ENCODE results near the gene ATP7B.

Gene ATP7B

DNA sequence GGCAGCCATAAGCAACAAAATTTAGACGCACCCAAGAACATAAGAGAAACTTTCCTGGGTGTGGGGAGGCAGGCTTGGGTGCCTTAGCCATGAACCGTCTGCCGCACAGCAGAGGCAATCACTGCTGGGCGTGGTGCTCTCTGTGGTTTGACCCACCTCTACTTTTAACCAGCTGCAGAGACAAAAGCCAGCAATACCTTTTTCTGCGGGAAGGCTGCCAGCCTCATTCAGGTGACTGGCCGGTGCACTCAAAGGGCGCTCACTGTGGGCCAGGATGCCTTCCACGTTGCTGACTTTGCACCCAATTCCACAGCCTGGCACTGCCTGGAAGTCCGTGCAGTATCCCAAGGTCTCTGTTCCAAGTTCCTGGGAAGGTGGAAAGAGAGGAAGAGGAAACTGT lies 69.1 kb downstream of the ATP7B start:
- no peak for DNase-seq

DNA sequence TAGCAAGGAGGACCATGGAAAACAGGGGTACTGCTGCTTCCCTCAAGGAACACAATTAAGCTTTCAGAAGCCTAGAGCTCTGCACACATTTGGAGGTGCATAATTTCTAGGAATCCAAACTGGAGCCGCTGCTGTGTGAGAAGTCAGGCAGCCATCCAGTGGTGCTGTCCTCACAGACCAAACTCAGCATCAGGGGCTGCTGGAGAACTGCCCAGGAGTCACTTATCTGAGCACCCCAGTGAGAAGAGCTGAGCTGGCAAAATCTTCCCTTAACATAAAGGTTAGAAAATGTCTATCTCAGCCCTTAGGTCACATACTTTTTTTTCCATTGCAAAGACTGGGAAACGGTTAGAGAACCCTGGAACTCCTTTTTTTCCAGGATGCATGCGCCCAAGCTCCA lies 72.8 kb downstream of the ATP7B start:
- DNase-seq: peak; percentile 65

DNA sequence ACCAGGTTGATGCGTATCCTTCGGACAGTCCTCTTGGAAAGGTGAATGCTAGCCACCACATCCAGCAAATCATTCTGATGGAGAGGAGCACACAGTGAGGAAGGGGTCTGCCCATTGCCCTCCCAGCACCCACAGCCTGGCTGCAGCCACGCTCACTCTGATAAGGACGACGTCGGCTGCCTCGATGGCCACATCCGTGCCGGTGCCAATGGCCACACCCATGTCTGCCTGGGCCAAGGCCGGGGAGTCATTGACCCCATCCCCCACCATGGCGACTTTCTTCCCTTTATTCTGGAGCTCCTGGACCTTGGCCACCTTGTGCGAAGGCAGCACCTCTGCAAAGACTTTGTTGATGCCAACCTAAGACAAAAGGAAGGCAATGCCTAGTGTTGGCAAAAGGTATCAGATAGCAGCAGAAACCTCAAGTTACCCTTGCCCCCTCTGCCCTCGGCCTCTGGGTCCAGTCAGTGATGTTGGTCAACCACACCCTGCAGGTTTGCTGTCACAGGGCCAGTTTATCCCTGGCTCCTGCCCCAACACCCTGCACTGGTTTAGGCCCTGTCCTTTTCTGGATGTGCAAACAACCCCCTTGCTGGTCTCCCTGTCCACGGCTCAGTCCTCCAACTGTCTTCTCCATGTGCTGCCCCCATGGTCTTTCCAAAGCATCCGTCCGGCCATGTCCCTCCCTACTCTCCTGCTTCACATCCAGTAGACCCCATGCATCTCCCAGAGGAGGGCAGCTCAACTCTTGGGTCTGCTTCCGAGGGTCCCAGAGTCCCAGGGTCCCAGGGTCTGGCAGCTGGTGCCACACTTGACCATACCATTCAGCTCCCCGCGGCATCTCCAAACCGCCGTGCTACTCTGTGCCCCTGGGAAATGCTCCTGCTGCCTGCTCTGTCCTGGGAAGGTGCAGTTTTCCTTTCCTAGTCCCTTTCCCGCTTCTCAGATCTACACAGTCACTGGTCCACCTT lies 73.6 kb downstream of the ATP7B start:
- DNase-seq: no peak

DNA sequence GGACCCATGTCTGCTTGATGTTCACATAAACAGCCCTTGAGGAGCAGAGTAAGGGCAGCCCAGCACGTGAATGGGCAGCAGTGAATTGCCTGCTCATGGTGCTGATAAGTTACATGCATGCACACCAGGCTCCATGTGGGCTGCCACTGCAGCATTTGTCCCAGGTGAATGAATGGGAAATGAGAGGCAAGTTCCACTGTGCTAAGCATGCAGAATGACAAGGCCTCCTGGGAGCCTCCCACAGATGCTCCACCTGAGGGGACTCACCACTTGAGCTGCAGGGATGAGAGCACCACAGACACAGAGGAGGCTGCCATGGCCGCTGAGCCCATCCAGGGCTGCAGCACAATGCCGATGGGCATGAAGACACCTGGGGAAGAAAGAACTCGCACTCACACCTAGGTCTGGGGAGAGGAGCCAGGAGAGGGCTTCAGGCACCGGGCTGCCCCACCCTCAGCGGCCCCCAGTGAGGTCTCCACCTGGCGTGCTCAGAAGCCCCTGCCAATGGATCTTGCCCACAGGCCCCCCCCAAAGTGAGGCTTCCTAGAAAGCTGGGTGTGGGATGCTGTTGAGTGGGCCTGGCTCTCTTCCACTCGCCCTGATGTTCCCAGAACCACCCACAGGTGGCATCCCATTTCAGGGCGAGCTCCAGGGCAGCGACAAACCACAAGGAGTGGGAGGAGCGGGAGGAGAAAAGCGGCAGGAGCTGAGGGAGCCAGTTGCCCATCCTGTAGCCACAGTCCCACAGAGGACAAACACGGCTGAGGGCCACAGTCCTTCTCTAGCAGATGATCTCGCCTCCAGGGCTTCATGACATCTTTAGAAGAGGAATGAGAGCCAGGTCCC lies 75.7 kb downstream of the ATP7B start:
- peak; percentile 49 for DNase-seq

DNA sequence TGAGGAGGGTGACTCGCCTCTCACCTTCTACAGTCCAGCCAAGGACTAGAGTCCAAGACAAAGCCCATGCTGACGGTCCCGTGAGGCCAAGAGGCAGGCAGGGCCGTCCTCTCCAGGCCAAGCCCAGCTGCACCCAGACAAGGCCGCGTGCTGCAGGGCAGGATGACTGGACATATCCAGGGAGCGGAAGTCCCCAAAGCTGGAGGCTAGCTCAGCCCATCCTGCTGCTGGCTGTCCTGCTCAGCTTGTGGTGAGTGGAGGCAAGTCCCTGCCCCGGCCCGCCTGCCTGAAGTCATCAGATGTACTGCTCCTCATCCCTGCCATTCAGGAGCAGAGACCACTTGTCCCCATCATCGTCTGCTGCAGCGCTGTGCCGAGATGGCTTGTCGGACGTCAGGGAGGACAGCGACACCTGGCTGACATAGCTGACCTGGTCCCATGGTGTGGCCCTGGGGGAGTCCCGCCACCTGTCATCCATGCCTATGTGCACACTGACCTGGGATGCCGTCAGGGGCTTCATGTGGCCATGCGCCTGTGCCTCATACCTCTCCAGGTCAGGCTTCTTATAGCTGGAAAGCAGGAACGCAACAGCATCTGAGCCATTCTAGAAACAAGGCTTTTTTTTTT lies 76.7 kb downstream of the ATP7B start:
- DNase-seq: no peak

DNA sequence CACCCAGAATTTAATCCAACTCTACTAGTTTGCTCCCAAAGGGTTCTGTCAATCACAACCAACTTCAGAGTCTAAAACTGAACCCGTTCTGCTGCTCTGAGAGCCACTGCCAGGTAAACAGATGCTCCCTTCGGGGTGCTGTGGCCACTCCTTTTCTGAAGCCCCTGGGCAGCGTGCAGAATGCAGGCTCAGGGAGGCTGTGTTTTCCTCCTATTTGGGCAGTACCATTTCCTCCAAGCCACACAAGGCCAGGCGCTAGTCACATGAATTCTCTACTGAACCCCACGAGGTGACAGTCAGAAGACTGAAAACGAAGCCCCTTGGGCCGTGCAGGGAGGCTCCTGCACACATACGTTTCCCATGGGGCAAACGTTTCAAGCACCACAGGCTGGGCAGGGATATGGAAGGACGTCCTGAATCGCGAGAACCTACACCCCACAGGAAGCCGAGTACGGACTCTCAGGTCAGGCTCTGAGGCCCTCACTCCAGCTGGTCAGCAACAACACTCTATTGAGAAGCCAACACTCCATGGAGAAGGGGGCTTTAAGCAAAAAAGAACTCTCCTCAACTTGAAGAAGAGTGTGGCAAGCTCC lies 77.7 kb downstream of the ATP7B start:
- no peak for DNase-seq

DNA sequence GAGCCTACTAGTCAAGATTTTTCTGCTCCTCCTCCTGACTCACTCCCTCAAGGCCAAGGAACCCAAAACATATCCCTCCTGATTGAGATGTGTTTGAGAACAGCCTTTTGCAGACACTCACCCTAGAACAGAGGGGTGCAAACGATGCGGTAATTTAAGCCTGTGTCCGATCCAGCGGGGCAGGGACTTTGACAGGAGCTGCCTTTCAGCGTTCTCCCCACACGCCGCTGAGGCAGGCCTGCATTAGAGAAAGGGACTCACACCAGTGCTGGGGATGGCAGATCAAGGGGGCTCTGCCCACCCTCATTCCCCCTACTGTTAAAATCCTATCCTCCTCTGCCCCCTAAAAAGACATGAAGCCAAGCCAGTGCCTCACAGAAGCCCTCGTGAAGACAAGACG lies 79.0 kb downstream of the ATP7B start:
- no peak for DNase-seq

DNA sequence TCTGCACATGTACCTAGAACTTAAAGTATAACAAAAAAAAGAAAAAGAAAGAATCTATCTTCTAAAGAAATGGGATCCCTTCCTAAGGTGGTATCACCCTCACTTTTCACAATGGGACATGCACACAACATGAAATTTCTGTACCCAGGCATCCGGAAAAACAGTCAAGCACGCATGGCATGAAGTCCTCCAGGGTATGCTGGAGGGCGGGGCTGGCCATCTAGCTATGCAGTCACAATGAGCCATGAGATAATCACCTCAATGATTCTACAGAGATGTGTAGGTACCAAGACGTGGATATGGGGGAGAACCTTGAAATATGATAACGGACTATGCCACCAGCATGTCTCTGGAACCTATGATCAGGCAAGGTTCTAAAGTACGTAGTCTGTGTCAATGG lies 79.6 kb downstream of the ATP7B start:
- no peak for DNase-seq

DNA sequence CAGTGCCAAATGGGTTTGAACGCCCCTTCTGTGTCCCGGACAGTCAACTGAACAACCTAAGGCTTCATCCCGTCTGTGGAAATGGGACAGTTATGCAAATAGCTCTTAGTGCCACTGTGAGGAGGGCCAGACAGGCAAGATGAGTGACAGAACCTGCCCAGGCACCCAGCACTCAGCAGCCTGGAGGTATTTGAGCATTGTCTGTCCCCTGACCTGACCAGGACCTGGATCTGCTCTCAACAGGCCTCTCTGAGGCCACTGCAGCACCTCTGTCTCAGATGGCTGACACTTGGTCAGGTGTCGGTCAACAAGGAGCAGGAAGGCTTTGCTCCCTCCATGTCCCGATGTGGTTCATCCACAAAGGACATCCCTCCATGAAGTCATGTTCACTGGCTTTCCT lies 81.6 kb downstream of the ATP7B start:
- DNase-seq: no peak

DNA sequence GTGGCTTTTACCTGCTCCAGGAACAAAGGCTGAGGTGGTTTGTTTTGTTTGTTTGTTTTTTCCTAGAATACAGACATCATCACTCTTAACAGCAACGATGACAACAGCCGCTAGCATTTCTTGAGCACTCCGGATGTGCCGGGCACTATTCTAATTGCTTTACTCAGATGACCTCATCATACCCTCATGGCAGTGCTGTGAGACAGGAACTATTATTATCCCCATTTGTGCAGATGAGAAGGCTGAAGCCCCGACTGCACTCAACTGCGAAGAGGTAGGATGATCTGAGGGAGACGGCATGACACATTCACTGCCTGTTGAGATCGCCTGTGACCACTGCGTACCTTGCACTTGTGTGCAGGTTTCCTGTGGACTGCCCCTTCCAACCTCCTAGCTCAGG lies 83.0 kb downstream of the ATP7B start:
- no peak for DNase-seq

DNA sequence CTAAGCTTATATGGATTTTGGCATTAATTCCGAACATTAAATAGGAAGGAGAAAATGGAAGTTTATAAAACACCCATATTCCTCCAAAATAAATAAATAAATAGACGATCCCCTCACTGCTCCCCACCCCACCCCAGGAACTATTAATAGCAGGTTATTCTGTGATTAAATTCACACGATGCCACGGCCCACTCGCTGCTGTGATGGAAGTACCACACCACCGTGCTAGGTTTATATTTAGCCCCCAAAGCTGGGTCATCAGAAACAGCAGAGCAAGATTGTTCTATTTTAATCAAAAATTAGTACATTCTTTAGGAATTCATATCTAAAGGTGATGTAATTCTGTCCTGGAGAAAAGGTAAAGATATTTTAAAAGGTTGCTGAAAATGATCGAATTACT lies 84.1 kb downstream of the ATP7B start:
- DNase-seq: no peak

DNA sequence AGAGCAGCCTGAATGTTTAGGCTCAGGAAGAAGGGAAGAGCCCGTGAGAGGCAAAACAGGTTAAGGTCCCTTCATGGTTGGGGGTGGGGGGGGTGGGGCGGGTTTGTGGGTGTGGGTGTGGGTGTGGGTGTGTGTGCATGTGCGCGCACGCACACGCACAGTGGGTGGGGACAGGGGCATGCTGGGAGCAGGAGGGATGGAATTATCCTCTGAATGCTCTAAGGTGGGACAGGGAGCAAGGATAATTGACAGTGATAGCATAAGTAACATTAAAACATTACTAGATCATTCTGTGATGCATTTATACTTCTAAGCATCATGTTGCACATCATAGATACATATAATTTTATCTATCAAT lies 84.7 kb downstream of the ATP7B start:
- no peak for DNase-seq

DNA sequence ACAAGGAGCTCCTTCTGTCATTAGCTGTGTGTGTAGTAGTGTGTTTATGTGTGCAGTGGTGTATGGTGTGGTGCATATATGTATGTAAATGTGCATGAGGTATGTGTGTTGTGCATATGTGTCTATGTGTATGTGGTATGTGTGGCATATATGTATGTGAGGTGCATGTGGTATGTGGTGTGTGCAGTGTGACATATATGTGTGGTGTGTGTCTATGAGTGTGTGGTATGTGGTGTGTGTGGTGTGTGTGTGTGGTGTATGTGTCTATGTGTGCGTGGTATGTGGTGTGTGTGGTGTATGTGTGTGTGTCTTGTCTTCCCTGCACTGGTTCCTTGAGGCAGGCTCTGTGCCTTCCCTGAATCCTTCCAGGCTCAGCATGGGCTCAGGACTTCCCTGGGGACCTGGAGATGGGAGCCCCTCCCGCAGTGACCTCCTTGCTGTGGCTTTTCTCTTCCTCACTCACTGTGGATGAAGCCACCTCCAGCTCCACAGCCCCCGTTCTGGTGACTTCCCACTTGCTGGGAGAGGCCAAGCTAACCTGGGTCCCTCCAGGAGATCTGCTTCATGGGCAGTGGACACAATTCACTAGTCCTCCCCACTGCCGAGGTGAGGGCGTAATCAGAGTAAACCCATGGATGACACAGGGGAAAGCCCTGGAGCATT lies 85.3 kb downstream of the ATP7B start:
- DNase-seq: no peak

DNA sequence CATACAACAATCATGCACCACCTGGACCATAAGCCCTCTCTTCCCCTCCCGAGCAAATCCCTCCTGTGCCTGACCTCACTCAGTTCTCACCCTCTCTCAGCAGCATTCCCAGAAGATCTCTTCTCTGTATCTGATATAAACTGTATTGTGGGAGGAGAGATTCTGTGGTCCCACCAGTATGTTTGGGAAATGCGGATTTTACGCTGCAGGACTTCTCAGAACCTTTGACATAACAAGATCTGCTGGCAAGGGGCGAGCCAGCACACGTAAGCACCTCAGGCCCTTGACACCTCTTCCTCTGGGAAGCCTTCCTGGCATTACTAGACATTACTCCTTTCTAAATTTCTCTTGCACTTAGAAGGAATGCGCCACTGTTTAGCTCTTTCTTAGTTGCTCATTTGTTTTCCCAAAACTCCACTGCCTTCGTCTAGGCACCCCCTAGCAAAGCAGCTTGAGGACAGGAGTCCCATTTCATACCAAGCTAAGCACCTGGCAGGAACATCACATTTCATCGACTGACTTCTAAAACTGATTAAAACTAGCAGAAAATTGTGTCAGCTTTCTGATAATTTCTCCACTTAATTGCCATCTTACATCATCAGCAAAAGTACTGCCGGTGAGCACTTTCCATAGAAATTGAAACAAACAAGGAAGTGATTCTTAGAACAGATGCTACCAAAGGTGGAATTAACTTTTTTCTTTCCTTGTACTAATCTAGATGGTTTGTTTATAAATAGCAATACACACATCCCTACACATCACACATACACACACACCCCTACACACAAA lies 86.3 kb downstream of the ATP7B start:
- no peak for DNase-seq

DNA sequence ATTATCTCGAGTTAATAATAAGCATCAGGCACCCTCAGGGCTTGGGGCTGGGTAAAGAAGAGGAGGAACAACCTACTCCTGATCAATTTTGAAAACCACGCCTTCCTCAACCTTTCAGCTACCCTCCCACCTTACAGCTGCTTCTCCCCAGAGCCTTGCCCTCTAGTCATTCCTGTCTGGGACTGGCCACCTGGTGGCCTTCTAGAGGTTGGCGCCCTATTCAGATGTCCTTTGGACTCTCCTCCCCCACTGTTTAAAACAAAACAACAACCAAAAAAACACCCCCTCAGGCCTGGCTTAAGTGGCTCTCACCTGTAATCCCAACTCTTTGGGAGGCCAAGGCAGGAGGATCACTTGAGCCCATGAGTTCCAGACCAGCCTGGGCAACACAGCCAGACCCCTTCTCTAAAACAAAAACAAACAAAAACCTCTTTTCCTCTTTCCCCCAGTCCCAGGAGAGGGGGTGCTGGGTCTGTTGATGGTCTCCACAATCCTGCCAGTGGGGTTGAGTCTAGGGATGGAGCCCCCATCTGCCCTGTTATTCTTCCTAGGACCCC lies 87.2 kb downstream of the ATP7B start:
- peak; percentile 70 for DNase-seq

DNA sequence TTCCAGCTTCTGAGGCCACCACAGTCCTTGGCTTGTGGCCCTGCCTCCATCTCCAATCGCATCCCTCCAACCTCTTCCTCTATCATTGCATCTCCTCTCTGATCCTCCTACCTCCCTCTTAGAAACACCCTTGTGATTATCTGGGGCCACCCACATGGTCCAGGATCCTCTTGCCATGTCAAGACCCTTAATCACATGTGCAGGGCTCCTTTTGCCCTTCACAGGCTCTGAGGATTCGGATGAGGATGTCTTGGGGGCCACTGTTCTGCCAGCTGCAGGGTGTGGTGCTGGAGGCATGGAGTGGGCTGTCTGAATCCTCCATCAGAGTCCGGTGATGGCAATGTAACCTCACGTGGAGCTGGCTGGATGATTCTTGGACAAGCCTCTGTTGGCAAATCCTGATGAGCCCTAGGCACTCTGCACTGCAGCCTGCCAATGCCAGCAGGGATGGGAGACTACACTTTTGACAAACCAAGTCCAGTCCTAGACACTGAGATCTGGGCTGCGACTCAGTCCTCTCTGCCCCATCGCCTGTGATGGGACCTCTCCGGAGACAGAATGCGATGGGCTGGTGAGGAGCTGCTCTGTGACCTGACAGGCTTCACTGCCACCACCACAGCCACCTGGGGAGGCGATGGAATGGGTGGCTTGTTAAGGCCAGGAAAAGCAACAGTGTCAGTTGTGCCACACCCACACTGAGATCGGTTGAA lies 88.3 kb downstream of the ATP7B start:
- no peak for DNase-seq

DNA sequence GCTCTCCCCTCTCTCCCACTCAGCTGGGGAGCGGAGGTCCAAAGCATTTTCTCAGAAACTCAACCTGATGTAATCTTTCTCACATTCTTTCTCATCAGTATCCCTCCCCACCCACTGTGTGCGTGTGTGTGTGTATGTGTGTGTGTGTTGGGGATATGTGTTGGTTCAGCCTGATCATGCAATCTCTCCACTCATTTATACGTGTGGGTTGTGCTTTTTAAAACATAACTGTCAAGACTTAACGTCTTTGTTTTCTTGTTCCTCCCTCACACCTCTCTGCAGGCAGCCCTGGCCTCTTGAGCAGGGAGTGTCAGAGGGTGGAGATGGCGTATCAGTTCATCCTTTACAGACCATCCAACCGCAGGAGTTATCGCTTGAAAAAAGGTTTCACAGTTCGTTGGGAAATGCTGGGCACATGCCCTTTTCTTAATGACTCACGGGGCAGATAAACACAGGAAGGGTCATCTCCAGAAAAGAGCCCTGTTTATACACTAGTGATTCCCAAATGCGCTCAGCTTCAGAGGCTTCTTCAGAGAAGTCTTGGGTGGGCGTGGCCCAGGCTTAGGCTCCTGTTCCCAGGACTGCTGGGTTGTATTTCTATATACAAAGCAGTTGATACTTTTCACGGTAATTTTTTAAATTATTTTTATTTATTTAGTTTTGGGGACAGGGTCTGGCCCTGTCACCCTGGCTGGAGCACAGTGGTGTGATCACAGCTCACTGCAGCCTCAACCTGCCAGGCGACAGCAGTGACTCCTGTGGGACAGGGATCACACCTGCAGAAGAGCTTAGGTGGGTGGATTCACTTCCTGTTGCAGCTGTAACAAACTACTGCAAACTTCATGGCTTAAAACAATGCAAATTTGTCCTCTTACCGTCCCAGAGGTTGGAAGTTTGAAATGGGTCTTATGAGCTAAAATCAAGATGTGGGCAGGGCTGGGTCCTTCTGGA lies 89.2 kb downstream of the ATP7B start:
- DNase-seq: peak; percentile 56

DNA sequence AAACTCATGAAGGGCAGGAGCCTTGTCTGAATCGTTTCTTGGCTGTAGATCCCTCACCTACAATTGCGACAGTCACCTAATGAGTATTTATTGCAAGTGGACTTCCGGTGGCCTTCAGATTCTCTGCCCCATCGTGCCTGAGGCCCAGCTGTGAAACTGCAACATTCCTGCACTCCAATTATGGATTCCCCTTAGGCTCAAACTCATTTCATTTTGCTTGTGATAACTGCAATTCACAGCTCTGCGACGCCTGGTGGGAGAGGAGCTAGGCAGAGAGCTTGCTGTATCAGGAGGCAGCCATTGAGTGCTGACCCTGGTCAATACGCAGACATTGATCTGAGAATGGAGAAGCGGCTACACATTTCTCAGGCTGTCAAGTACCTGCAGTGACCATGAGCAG lies 90.5 kb downstream of the ATP7B start:
- DNase-seq: no peak

DNA sequence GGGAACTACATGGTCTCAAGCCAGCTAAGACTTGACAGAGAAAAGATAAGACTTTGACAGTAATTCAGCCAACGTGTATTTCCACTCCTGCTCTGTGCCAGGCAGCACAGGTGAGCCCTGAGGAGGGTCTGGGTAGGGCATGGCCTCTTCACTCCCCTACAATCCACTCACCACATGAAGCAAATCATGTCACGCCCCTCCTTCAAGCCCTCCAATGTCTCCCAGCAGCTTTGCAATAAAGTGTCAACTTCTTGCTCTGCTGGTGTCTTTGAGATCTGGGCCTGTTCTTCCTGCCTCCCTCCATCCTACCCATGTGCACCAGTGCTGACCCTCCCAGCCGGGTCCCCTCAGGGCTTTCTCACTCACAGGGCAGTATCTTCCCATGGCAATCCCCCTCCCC lies 91.0 kb downstream of the ATP7B start:
- no peak for DNase-seq

DNA sequence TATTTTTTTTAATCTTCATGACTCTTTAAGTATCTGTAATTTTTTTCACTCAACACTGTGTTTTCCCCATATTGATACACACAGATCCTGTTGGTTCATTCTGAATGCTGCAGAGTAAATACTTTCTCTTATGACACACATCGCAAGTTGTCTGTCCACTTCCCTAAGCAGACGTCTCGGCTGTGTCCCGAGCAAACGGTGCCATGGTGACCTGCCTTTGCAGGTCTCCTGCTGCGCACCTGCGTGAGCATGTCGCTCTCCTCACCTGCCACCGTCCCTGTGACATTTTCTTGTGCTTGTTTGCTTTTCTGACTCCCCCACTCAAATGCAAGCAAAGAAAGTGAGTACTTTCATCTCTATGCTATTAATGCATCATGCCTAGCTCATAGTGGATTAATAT lies 91.7 kb downstream of the ATP7B start:
- DNase-seq: no peak
